GM12873 (cell line): Measurements from ENCODE around the gene ENAM.

Experiments used
- CTCF ChIP-seq: IDR thresholded peaks from 2 replicates; pipeline ENCODE4 v1.5.1; 2012; ENCODE audit warnings: low read depth, mild to moderate bottlenecking, moderate library complexity, low read length, control low read depth; ENCODE audit not compliant: insufficient read depth; ENCODE audit errors: missing control alignments

Gene ENAM

GRCh38 chr4:70608324-70608723 is 20.2 kb upstream of the ENAM start:
- TF ChIP-seq CTCF = no peak

- no peak for TF ChIP-seq CTCF
These were observed 15.0 kb upstream of the ENAM start for GRCh38 chr4:70613306-70614183.

GRCh38 chr4:70614184-70614555 is 14.4 kb upstream of the ENAM start:
- TF ChIP-seq CTCF = no peak

- TF ChIP-seq CTCF = no peak
These were observed 9.3 kb upstream of the ENAM start for GRCh38 chr4:70619288-70619687.

- TF ChIP-seq CTCF = no peak
These were observed 8.8 kb upstream of the ENAM start for GRCh38 chr4:70619778-70620177.

- no peak for TF ChIP-seq CTCF
These were observed 5.2 kb upstream of the ENAM start for GRCh38 chr4:70623323-70623722.

GRCh38 chr4:70624226-70624793 is 4.2 kb upstream of the ENAM start:
- TF ChIP-seq CTCF = no peak
